Kidney tubule cell (primary cell): Measurements from ENCODE around the gene EYS.

Experiments
- DNase-seq: peaks from one replicate; pipeline ENCODE4 v3.0.0-alpha.2; 2018; ENCODE audit warnings: low spot score

EYS gene

DNA sequence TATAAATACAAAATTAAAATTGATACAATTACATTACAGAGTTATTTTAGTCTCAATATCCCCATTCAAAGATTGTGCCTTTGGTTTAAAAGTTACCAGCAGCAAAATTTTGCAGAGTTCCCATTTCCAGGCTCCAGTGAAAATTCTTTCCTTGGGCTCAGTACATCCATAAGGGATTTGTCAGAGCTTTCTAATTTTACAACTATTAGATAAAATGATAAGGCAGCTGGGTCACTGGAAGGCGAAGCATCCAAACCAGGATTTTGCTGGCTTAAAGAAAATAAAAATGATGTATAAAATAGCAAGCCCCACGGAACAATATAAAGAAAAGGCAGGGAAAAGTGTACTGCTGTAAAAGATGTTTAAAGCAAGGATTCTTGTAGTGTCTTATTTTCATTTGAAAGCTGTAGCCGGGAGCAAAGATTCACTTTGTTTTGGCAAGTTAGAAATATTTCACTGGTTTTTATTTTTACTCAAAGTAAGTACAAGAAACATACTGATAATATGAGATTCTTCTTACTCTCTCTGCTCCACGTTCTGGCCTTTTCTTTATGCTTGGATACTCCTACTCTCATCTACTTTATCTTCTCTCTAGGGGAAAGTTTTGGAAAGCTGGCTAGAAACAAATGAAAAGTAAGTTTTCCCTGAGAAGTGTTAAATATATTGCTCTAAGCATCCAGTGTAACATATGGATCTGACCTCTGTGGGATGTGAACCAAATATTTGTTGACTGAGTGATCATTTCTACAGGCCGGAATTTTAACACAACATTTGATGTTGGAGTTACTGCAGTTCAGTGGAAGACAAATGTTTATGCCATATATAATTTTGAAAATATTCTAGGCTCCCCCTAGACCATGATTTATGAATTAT lies 1583.0 kb downstream of the EYS start:
- DNase-seq: no peak

DNA sequence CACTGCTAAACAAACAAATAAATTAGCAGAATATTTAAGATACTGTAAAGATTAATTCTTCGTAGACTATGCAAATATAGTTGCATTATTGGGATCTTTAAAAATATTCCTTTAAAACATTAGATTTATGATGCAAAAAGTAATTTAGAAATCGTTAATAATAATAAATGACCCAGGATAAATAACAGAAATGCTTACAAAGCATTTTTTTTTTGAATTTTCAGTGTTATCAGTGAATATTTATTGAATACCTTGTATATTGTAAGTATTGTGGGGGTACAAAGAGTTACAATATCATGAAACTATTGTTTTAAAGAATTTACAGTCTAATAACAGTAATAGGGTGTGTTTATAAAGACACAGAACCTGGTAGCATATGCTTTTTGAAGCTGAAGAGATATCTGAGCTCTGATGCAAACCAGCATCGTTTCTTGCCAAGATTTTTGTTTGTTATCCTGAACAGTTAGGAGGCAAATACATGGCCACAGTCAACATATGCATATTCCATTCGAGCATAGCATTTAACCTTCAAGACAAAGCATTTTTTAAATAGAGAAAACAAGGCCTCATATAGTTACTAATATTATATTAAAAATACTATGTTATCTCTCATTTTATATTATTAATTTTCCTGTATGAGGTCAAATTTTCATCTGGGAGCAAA lies 1584.2 kb downstream of the EYS start:
- DNase-seq: no peak

DNA sequence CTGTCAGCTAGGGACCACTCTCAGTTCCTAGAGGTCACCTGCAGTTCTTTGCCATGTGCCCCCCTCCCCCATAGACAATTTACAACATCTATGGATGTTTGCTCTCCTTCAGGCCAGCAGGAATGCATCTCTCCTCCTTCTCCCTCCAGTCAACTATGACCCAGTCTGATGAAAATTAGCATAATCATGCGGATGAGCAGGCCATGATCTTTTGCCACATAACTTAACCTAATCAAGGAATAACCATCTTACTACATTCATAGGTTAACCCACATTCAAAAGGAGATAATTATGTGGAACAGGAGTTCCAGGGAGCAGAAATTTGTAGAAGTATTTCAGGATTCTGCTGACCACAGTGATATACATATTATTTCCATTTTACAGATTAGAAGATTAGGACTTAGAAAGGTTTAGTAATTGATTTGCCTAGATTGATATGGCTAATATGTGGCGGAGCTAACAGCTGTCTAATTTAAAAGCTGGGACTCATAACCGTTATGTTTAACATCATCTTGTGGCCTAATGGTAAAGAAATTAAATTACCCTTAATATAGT lies 1585.9 kb downstream of the EYS start:
- no peak for DNase-seq

GRCh38 chr6:64113704-64114103 lies 1593.3 kb downstream of the EYS start:
- DNase-seq: no peak

DNA sequence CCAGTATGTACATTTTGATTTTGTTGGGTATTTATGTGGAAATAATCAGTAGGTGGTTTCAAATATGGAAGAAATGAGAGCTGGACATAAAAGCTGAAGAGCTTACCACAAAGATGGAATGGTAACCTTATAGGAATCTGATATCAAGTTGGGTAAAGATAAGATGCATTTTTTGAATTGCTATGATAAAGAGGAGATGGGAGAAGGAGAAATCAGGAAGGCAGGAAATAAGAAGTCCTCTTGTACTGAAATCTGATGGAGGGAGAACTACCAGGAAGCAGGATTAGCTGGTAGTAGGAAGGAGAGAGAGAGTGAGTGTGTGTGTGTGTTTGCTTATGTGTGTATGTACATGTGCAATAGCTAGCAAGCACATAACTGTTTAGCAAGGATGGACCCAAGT lies 1603.0 kb downstream of the EYS start:
- DNase-seq: no peak

DNA sequence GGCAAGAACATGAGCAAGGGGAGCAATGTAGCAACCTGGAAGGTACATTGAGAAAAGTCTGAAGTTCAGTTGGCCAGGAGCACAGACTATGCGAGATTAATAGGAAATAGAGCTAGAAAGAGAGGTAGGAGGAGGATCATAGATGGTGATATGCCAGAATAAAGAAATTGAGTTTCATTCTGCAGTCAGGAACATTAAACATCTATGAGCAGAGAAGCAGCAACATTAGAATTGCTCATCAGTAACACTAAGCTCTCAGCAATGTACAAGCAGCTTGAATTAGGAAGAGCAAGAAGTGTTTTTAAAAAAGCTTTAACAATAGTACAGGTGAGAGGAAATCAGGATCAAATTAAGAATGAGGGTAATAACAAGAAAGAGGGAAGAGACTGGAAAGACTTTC lies 1603.5 kb downstream of the EYS start:
- no peak for DNase-seq

DNA sequence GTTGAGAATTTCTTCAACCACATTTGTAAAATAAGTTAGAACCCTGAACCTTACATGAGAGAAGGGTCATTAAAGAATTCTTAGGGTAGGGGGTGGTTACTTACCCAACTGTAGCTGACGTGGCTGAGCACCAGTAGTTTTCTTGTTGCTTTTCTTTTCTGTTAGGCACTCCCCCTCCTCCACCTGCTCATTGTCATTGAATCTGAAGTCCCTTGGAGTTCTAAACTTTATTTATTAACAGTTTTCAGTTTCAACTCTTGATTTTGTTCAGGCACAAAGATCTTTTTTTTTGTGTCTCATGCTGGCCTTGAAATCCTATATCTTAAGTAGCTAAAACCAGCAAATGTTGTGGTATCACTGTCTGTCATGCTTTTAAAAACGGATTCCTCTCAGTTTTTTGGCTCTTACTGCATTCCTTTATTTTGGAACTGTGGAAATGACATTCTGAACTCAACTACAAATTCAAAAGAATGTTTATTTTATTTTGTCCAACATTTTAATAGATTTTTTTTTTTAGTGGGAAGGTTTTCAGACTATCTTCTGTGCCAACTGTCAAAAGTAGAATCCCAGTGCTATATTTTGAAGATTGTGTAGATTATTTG lies 1606.2 kb downstream of the EYS start:
- DNase-seq: no peak

GRCh38 chr6:64090352-64090751 lies 1616.7 kb downstream of the EYS start:
- no peak for DNase-seq

GRCh38 chr6:64085126-64085525 lies 1621.9 kb downstream of the EYS start:
- DNase-seq: no peak

GRCh38 chr6:64084185-64084663 lies 1622.8 kb downstream of the EYS start:
- no peak for DNase-seq

- DNase-seq: no peak
Observed at GRCh38 chr6:64083261-64083660, 1623.8 kb downstream of the EYS start.

DNA sequence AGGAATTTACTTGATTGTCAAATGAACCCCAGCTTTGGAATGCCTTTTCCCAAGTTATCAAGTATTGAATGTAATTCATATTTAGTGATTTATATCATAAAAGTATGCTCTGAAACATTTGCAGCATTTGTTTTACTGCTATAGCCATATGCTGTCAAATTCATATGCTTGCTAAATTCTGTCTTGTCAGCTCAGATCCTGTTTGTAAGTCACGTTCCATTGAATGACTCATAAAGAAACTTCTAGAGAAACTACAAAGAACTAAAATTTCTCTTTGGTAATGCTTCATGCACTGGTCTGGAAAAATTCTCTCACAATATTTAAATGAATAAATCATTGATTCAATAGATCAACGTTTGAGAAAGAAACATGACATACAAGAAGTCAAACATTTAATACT lies 1625.6 kb downstream of the EYS start:
- no peak for DNase-seq

GRCh38 chr6:64074981-64075380 lies 1632.0 kb downstream of the EYS start:
- no peak for DNase-seq

GRCh38 chr6:64072686-64073085 lies 1634.3 kb downstream of the EYS start:
- no peak for DNase-seq

DNA sequence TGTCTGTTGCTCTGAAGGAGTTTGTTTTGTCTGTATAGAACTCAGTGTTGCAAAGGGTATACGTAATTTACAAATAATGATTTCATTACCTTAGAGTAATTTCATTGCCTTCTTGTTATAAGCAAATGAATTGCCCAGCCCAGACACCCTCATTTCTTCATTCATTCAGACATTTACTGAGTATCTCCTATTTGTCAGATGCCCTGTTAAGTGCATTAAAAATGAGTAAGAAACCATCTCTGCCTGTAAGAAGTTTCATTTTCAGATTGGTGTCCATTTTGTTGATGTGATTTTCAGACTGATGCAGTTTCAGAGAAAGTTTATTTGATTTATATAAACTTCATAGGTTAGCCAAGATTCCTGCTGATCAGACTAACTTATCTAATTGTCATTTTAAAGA lies 1642.1 kb downstream of the EYS start:
- DNase-seq: no peak

DNA sequence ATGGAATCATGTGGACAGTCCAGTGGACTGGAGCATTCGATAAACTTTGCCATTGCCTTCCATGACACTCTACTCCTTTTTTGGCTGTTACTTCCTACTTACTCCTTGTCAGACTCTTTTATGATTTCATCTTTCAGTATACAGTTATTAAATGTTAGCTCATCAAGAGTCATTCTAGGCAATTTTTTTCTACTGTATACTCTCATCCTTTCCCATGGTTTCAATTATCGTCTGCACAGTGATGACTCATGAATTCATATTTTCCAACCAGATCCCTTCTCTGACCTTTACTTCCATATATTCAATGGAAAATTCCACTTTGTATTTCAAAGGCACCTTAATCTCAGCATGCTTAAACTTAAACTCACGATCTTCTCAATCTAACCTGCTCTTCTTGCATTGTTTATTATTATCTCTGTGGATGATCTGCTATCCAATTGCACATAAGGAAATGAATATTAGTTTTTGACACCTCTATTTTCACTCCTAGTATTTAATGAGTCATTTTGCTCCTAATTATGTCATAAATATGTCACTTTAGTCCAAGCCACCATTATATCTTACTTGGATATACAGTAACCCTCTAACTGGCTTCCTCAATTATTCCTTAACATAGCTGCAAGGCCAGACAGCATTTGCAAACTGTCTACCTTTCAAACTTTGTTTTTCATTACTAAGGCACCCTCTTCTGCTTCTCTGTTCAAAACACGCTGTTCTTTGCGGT lies 1643.9 kb downstream of the EYS start:
- no peak for DNase-seq

DNA sequence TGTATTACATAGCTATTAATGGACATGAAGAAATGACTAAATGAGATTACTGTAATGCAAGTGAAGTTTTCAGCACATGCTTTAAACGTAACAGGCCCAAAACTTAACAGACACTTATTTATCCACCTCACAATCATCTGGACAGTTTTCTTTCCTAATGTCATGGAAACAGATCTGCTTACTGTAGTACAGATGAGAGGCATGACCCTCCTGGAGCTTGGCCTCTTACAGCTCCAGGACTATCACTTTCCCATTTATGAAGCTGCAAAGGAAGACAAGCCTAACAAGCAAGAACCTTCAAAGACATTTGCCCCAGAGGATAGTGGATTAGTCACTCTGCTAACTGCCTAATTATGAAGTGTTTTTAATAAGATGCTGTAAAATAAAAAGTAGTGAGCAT lies 1652.2 kb downstream of the EYS start:
- no peak for DNase-seq

GRCh38 chr6:64050590-64050989 lies 1656.4 kb downstream of the EYS start:
- DNase-seq: no peak

DNA sequence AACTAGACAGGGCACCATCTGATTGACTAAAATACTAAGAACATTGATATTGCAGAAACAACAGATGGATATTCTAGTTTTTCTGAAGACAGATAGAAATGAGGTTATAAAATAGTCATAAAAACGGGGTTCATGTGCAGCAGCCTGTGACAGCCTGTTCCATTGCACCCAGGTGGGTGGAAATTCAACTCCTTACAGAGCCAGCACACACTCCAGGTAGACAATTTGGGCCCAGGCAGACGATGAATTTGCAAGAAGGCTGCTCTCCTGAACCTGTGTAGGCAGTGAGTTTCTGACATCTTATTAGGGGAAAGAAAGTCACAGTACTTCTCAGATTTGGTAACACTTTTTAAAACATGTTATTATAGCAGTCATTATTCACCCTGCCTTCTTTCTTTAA lies 1657.3 kb downstream of the EYS start:
- DNase-seq: no peak

DNA sequence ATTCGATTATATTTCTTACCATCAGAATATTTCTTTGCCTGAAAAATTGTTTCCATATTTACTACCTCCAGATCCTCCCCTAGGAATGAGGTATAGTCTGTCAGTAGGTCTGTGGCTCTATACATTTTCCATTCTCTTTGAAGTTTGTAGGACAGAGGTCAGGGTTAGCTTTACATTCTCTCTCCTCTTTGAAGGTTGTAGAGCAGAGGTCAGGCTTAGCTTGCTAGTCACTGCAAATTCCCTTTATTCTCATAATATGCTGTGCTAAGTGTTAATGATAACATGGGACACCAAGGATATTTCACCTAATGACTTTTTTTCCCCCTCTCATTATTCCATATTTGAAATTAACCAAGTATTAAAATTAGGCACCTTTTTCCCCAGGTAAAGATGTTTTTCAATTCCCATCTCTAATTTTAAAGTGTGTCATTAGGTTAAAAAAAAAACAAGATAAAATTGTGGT lies 1660.2 kb downstream of the EYS start:
- DNase-seq: no peak

- no peak for DNase-seq
Observed at GRCh38 chr6:64041373-64041772, 1665.7 kb downstream of the EYS start.

DNA sequence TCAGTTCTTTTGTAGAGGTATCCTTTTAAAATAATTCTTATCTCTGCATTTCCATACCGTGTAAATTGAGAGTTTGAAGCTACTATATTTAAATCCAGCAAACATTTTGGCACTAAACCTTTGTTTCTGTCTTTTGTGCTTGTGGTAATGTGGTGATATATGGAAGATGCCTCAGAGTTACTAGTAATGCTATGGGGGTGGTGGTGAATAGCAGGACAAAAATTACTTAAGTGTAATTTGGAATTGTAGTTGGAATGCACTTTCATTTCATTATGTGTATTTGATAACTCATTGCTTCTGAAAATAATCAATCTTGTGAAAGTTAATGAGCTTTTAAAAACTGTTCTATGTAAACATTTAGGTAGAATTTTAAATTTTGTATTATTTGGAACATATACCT lies 1666.9 kb downstream of the EYS start:
- no peak for DNase-seq
